NCI-H524 (cell line): ENCODE measurements around the gene FGGY.
A peak's percentile ranks its signal among the peaks of the same experiment; 100 is the strongest.
"Not testable (repeated sequence)": the region's sequence is repeated elsewhere in the genome, so short reads cannot be mapped to it uniquely, and the experiment has no call there.

Source experiments
- DNase-seq, 2 experiments: peaks; one replicate each; lab custom pipeline; 2025; lab: John Stamatoyannopoulos, UW

Gene FGGY

GRCh38 chr1:59352065-59352464 lies 55.2 kb downstream of the FGGY start:
- no peak for DNase-seq

DNA sequence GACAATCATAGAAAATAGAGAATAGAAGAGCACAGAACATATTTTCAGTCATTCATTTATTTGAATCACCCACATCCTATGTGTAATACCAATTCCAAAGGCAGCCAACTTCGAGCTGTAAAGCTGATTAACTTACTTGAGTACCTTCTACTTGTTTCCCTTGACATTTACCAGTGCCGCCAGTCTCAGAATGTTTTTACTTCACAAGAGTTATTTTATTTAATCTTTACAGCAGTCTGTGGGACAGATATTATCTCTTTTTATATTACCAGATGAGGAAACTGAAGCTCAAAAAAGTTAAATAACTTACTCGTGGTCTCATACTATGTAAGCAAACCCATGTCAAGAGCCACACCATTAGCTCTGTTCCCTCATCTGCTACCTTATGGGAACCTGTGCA lies 56.6 kb downstream of the FGGY start:
- DNase-seq, result no peak

- not testable (repeated sequence) for DNase-seq
Observed at GRCh38 chr1:59354239-59354638, 57.3 kb downstream of the FGGY start.

GRCh38 chr1:59354709-59355337 lies 57.9 kb downstream of the FGGY start:
- no peak for DNase-seq

DNA sequence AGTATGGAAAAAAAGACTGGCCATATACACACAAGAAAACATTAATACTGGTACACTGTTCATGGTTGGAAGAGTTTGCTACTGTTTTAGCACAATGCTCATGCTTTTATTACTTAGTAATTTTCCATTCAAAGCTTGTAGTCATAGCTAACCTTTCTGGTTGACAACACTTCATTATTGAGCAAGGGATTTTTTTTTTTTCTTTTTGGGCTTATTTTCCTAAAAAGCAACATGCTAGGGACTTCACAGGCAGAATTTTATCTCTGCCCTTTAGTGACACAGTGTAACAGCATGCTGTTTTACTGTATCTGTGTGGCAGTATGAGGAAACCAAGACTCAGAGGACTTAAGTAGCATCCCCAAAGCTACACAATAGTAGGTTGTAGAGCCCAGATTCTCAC lies 58.5 kb downstream of the FGGY start:
- no peak for DNase-seq

- no peak for DNase-seq
Observed at GRCh38 chr1:59356627-59357026, 59.7 kb downstream of the FGGY start.

DNA sequence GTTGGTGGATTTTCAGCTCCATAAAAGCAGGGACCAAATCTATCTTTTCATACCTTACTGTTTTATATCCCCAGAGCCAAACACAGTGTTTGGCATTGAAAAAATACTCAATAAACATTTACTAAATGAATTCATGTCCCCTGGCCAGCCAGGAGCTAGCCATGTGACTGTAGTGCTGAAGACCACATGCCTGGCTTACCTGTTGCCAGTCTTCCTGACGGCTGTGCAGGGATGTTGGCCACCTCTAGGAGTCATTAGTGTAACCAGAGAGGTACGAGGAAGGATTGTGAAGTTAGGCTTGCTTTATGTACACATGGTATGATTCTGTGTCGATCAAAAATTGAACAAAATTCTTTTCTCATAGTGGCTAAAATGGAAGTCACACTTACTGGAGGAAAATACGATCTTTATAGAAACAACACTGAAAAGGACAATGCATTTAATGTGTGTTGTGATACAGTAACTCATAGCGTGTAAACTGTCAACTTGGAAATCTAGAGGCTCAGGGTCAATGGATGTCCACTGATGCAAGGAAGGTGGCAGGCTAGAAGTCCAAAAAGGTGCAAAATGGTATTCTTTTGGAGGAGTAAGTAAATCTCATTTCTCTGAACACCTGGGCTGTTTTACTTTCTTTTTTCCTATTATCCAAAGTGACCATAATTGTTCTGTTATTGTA lies 60.9 kb downstream of the FGGY start:
- DNase-seq, result no peak

GRCh38 chr1:59359325-59359724 lies 62.4 kb downstream of the FGGY start:
- no peak for DNase-seq

DNA sequence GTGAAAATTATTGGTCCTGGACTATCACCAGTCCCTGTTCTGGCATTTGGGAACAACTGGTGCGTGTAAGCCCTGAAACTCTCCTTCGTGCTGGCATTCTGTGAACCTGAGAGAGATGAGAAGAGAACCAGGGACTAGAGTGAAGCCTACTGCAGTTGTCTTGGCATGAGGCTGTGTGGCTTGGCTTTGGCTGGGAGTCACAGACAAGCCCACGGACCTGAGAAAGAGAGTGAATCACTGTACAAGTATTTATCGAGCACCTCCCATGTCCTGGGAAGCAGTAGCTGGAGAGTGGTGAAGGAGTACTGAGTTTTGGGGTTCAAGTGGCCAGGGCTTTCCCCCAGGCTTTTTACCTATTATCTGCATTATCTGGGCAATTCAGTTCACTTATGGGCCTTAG lies 63.3 kb downstream of the FGGY start:
- no peak for DNase-seq

GRCh38 chr1:59360729-59361128 lies 63.8 kb downstream of the FGGY start:
- DNase-seq, result no peak

GRCh38 chr1:59361766-59362165 lies 64.9 kb downstream of the FGGY start:
- no peak for DNase-seq

- peak in 1 of 2 experiments; percentile 7 for DNase-seq
Observed at GRCh38 chr1:59364037-59364436, 67.1 kb downstream of the FGGY start.

- no peak for DNase-seq
Observed at GRCh38 chr1:59366346-59366745, 69.5 kb downstream of the FGGY start.

DNA sequence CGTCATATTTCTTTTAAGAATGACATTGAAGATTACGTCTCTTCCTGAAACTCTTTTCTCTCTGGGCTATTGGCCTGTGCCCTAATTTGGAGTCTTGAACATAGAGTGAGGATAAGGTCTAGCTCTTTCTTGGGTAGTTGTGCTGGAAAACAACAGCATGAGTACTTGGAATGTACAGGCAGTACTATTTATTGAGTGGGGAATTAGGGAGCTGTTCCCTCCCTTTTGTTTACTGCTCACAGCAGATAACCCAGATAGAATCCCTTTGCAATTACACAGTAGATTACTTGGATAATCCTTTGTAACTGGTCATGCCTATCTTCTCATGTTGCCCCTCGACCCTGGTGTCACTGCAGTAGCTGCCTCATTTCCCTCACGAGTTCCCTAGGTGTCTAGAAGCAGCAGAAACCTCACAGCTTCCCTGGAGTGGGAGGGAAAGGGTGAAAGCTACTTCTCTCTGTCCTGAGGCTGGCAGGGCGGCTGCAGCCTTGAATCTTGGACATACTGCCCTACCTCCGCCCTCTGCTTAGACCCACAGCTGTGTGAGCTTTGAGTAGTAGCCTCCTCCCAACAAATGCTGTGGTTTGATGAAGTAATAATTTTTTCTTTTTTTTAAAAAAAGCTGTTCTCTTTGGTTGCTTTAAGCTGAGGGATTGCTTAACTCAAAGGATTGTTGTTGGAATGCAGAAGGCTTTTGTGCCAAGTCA lies 70.6 kb downstream of the FGGY start:
- DNase-seq, result no peak

DNA sequence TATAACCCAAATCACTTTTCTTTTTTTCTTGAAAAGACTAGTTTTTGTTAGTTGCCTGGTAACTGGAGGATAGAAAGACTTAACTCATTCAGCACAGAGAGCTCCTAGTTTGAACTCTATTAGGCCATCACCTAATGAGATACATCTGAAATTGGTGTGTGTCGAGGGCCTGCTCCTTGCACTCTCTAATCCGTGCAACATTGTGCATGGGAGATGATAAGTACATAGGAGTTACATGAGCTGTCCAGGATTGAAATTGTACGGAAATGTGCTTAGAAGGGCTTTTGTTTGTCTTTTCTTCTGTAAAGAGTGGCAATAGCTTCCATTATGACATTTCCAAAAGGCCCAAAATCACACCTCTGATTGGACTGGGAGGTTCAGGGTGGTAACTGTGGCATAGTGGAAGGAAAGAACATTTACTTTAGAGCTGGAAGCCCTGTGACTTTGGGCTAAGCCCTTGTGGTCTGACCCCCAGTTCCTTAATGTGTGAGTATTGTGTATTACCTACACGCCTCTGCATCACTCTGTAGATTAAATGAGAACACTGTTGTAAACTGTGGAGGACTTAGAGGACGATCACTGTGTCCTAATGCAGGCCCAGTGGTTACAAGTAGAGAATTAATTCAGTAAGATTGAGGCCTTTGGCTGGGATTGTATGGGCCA lies 71.2 kb downstream of the FGGY start:
- no peak for DNase-seq

- DNase-seq, result no peak
Observed at GRCh38 chr1:59375321-59376220, 78.7 kb downstream of the FGGY start.

- no peak for DNase-seq
Observed at GRCh38 chr1:59377350-59377904, 80.5 kb downstream of the FGGY start.

GRCh38 chr1:59378621-59379370 lies 81.9 kb downstream of the FGGY start:
- DNase-seq, result no peak

DNA sequence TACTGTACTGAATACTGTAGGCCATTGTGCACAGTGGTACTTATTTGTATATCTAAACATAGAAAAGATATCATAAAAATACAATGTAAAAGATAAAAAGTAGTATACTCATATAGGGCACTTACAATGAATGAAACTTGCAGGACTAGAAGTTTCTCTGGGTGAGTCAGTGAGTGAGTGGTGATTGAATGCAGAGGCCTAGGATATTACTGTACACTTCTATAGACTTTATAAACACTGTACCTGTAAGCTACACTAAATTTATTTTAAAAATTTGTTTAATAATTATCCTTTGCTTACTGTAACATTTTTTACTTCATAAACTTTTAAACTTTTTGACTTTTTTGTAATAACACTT lies 82.5 kb downstream of the FGGY start:
- no peak for DNase-seq

DNA sequence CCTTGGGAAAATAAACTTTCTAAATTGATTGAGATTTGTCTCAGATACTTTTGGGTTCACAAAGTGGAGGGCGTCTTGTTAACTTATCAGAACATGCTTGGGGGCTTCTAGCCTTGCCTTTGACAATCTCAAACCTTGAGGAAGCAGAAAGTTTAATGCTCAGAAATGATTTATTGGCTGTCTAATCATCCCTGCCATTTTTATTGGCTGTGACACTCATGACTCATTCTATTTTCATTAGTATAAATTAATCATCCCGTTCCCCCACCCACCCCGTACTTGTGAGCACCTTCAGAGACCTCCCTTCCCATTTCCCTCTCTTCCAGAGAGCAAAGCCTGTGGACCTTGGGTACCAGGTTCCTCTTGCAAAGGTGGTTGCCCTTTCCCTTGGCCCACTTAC lies 87.1 kb downstream of the FGGY start:
- no peak for DNase-seq

DNA sequence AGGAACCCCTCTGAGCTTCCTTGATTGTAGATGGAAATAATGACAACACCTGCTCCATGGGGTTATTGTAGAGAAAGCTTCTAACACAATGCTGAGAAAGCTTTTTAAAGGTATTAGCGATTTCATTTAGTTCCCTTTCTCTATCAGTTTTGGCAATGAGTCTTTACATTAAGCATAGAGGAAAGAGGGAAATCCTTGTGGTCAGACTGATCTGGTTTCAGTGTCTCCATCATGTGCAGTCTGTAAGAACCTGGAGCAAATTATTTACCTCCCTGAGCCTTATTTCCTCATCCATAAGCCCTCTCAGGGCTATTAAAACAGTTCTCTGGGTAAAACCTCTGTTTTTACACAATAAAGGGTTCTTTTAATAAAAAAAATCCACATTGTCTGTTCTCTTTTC lies 87.5 kb downstream of the FGGY start:
- no peak for DNase-seq
